H9 (cell line): Measurements from ENCODE around the gene SMARCE1. TPM values are rescaled to one million over a fixed set of nuclear protein-coding genes. Genes with fewer than 3 reads are reported as not detected.
A peak's percentile ranks its signal among the peaks of the same experiment; 100 is the strongest.

Experiments
- DNase-seq: peaks from one replicate; pipeline ENCODE4 v3.0.0-alpha.2; 2017
- H2AFZ ChIP-seq: one replicate; pipeline ENCODE4 v1.6.1; 2013; ENCODE audit warnings: mild to moderate bottlenecking, low read length, control low read depth, moderate library complexity
- H2AK5ac ChIP-seq: 2 replicates; pipeline ENCODE4 v1.6.1; 2013; ENCODE audit warnings: low read length, control low read depth, mixed read lengths; ENCODE audit not compliant: insufficient read length
- H2BK120ac ChIP-seq: one replicate; pipeline ENCODE4 v1.6.1; 2013; ENCODE audit warnings: low read depth, mild to moderate bottlenecking, low read length, control low read depth, inconsistent platforms; ENCODE audit not compliant: poor library complexity, severe bottlenecking
- H2BK12ac ChIP-seq: 2 replicates; pipeline ENCODE4 v1.6.1; 2013; ENCODE audit warnings: low read length, control low read depth, mixed read lengths, low read depth; ENCODE audit not compliant: insufficient read length
- H2BK15ac ChIP-seq: 2 replicates; pipeline ENCODE4 v1.6.1; 2013; ENCODE audit warnings: low read depth, low read length, control low read depth
- H2BK20ac ChIP-seq: one replicate; pipeline ENCODE4 v1.6.1; 2013; ENCODE audit warnings: low read depth, mild to moderate bottlenecking, low read length, control low read depth, inconsistent platforms; ENCODE audit not compliant: poor library complexity, severe bottlenecking
- H2BK5ac ChIP-seq: 2 replicates; pipeline ENCODE4 v1.6.1; 2013; ENCODE audit warnings: low read length, control low read depth, mixed read lengths; ENCODE audit not compliant: insufficient read length
- H3K14ac ChIP-seq: 2 replicates; pipeline ENCODE4 v1.6.1; 2013; ENCODE audit warnings: low read length, control low read depth; ENCODE audit not compliant: insufficient read depth
- H3K18ac ChIP-seq: 2 replicates; pipeline ENCODE4 v1.6.1; 2013; ENCODE audit warnings: low read depth, mild to moderate bottlenecking, mixed read lengths, low read length, control low read depth; ENCODE audit not compliant: insufficient read length
- H3K23ac ChIP-seq: 2 replicates; pipeline ENCODE4 v1.6.1; 2013; ENCODE audit warnings: low read length, control low read depth, mixed read lengths, low read depth; ENCODE audit not compliant: insufficient read length
- H3K23me2 ChIP-seq: 2 replicates; pipeline ENCODE4 v1.6.1; 2013; ENCODE audit warnings: low read depth, mild to moderate bottlenecking, mixed read lengths, low read length, control low read depth; ENCODE audit not compliant: insufficient read length, poor library complexity, severe bottlenecking
- H3K27ac ChIP-seq: 2 replicates; pipeline ENCODE4 v1.5.1; 2013; ENCODE audit warnings: low read length, control low read depth, mixed read lengths, low read depth; ENCODE audit not compliant: insufficient read length
- H3K27me3 ChIP-seq: 2 replicates; pipeline ENCODE4 v1.6.1; 2013; ENCODE audit warnings: low read length, control low read depth, inconsistent platforms; ENCODE audit not compliant: insufficient read depth
- H3K4ac ChIP-seq: 2 replicates; pipeline ENCODE4 v1.6.1; 2013; ENCODE audit warnings: low read depth, mild to moderate bottlenecking, control low read depth, inconsistent platforms, low read length, moderate library complexity
- H3K4me1 ChIP-seq: 2 replicates; pipeline ENCODE4 v1.6.1; 2013; ENCODE audit warnings: low read length, control low read depth, inconsistent platforms; ENCODE audit not compliant: insufficient read depth
- H3K4me2 ChIP-seq: 2 replicates; pipeline ENCODE4 v1.6.1; 2013; ENCODE audit warnings: low read length, control low read depth, mixed read lengths; ENCODE audit not compliant: insufficient read length, insufficient read depth
- H3K56ac ChIP-seq: 2 replicates; pipeline ENCODE4 v1.6.1; 2013; ENCODE audit warnings: low read depth, mild to moderate bottlenecking, mixed read lengths, low read length, control low read depth; ENCODE audit not compliant: insufficient read length
- H3K79me1 ChIP-seq: 2 replicates; pipeline ENCODE4 v1.6.1; 2013; ENCODE audit warnings: low read depth, mild to moderate bottlenecking, moderate library complexity, low read length, control low read depth, inconsistent platforms; ENCODE audit not compliant: insufficient read depth, poor library complexity, severe bottlenecking
- H3K79me2 ChIP-seq: 2 replicates; pipeline ENCODE4 v1.6.1; 2013; ENCODE audit warnings: low read length, control low read depth, inconsistent platforms; ENCODE audit not compliant: insufficient read depth
- H3K9ac ChIP-seq: 2 replicates; pipeline ENCODE4 v1.6.1; 2013; ENCODE audit warnings: low read length, control low read depth, mixed read lengths; ENCODE audit not compliant: insufficient read length; ENCODE audit errors: extremely low read depth
- H3K9me3 ChIP-seq: one replicate; pipeline ENCODE4 v1.6.1; 2013; ENCODE audit warnings: low read depth, low read length, inconsistent platforms; ENCODE audit not compliant: control insufficient read depth
- H3T11ph ChIP-seq: one replicate; pipeline ENCODE4 v1.6.1; 2013; ENCODE audit warnings: mild to moderate bottlenecking, low read length, control low read depth, inconsistent platforms
- H4K20me1 ChIP-seq: one replicate; pipeline ENCODE4 v1.6.1; 2013; ENCODE audit not compliant: control insufficient read depth, insufficient read length, insufficient read depth
- H4K5ac ChIP-seq: 2 replicates; pipeline ENCODE4 v1.6.1; 2013; ENCODE audit warnings: low read depth, mild to moderate bottlenecking, mixed read lengths, low read length, control low read depth; ENCODE audit not compliant: insufficient read length
- H4K8ac ChIP-seq: replicated peaks from 2 replicates; pipeline ENCODE4 v1.6.1; 2013; ENCODE audit warnings: low read length, control low read depth, mixed read lengths, low read depth; ENCODE audit not compliant: insufficient read length
- H4K91ac ChIP-seq: 2 replicates; pipeline ENCODE4 v1.6.1; 2013; ENCODE audit warnings: low read depth, mild to moderate bottlenecking, moderate library complexity, mixed read lengths, low read length, control low read depth; ENCODE audit not compliant: insufficient read length
- H3K27ac Mint-ChIP-seq, 3 experiments: 2 replicates in 2 of 3; 3 replicates in 1 of 3; pipeline ENCODE4 v1.8.0; 2020 to 2021; ENCODE audit warnings: mixed read lengths in 3 of 3, mild to moderate bottlenecking in 1 of 3, moderate library complexity in 1 of 3
- H3K27me3 Mint-ChIP-seq: 2 replicates; pipeline ENCODE4 v1.8.0; 2021; ENCODE audit warnings: low read depth, mild to moderate bottlenecking, moderate library complexity, mixed read lengths
- H3K36me3 Mint-ChIP-seq, 3 experiments: 2 replicates in 2 of 3; 3 replicates in 1 of 3; pipeline ENCODE4 v1.8.0; 2020 to 2021; ENCODE audit warnings: low read depth in 3 of 3, mixed read lengths in 3 of 3; ENCODE audit not compliant: insufficient read depth in 1 of 3
- H3K4me1 Mint-ChIP-seq, 2 experiments: 2 replicates each; pipeline ENCODE4 v1.8.0; 2020; ENCODE audit warnings: mixed read lengths in 2 of 2
- H3K4me3 Mint-ChIP-seq, 2 experiments: 2 replicates in 1 of 2; 3 replicates in 1 of 2; pipeline ENCODE4 v1.8.0; 2020 to 2021; ENCODE audit warnings: mild to moderate bottlenecking in 2 of 2, mixed read lengths in 2 of 2, moderate library complexity in 1 of 2
- H3K9me3 Mint-ChIP-seq, 2 experiments: 2 replicates in 1 of 2; 3 replicates in 1 of 2; pipeline ENCODE4 v1.8.0; 2020; ENCODE audit warnings: mild to moderate bottlenecking in 2 of 2, mixed read lengths in 2 of 2, moderate library complexity in 1 of 2
- WGBS: extraction: QIAGEN DNeasy Blood & Tissue Kit; methylation state at CpG from one replicate; pipeline ENCODE4 v1.1.7; 2013; ENCODE audit warnings: missing lambda C conversion rate, low lambda C conversion rate, mixed read lengths; ENCODE audit not compliant: insufficient read length; ENCODE audit errors: extremely low coverage; 5-methylcytosine and 5-hydroxymethylcytosine counted together
- total RNA-seq: library from RNA; stranded (reverse); gene quantifications from 2 replicates; pipeline ENCODE4 v1.2.1, GENCODE V29; 2021
- TF ChIP-seq, protein P1 (sequence below): fragments of 200-600 bp; sonication (generic); conservative IDR thresholded peaks from 3 replicates; pipeline ENCODE4 v1.8.0; 2021; ENCODE audit warnings: antibody characterized with exemption, mild to moderate bottlenecking

Gene SMARCE1
- total RNA-seq, 1 experiment from 2014 or later: 122 TPM

DNA sequence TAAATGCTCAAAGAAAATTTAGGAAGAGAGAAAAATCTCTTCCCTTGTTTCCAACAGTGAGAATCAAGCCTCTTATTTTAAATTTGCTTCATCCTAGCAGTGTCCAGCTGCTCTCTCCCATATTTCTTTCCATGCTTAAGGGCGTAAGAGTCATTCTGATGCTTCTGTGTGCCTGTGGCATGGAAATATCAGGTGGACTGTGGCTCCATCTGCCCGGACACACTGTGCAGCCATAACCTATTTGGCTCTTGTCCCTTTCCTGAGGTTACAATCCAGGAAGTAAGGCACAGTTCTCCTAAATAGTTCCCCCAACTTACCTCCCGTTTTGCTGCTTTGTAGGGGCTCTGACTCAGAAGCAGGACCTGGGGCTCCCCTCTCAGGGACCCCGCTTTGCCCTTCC, 23.7 kb upstream of the SMARCE1 start:
- no peak overlapping the region for H4K5ac ChIP-seq
- no peak overlapping the region for H2BK20ac ChIP-seq
- no peak overlapping the region for H3T11ph ChIP-seq
- peaks cover 4% of the 10 kb centered on the region; the same call in 1 of the 2 replicates for H3K4me1 ChIP-seq
- H3K79me1 ChIP-seq: no peaks in the 10 kb centered on the region
- Mint-ChIP-seq H3K4me3 (no peak overlapping the region), H3K27ac (no peak overlapping the region), H3K9me3 (no peaks in the 10 kb centered on the region), H3K27me3 (peaks cover 7% of the 10 kb centered on the region), H3K36me3 (no peaks in the 10 kb centered on the region), H3K4me1 (peaks cover 5 to 11% of the 10 kb centered on the region in 2 experiments; a peak in 3 of 4 replicates)
- no peak overlapping the region for H2AK5ac ChIP-seq
- no peaks in the 10 kb centered on the region for H3K9me3 ChIP-seq
- no peak overlapping the region for H3K18ac ChIP-seq
- H4K91ac ChIP-seq: no peak overlapping the region
- peak overlapping the region; percentile 2 for H2AFZ ChIP-seq
- H2BK5ac ChIP-seq: no peak overlapping the region
- H3K14ac ChIP-seq: no peak overlapping the region
- no peak overlapping the region for H3K27ac ChIP-seq
- H2BK12ac ChIP-seq: no peak overlapping the region
- H2BK120ac ChIP-seq: no peak overlapping the region
- H2BK15ac ChIP-seq: no peak overlapping the region
- no CpG with 5 or more reads among the region's 4 CpGs for WGBS
- H3K4ac ChIP-seq: no peak overlapping the region
- no peak overlapping the region for H4K8ac ChIP-seq
- H3K23ac ChIP-seq: no peak overlapping the region
- no peak overlapping the region for H3K56ac ChIP-seq
- no peak overlapping the region for H3K4me2 ChIP-seq
- H3K9ac ChIP-seq: no peak overlapping the region
- DNase-seq: no peak
- H4K20me1 ChIP-seq: no peaks in the 10 kb centered on the region
- no peaks in the 10 kb centered on the region for H3K23me2 ChIP-seq
- TF ChIP-seq, protein P1, sequence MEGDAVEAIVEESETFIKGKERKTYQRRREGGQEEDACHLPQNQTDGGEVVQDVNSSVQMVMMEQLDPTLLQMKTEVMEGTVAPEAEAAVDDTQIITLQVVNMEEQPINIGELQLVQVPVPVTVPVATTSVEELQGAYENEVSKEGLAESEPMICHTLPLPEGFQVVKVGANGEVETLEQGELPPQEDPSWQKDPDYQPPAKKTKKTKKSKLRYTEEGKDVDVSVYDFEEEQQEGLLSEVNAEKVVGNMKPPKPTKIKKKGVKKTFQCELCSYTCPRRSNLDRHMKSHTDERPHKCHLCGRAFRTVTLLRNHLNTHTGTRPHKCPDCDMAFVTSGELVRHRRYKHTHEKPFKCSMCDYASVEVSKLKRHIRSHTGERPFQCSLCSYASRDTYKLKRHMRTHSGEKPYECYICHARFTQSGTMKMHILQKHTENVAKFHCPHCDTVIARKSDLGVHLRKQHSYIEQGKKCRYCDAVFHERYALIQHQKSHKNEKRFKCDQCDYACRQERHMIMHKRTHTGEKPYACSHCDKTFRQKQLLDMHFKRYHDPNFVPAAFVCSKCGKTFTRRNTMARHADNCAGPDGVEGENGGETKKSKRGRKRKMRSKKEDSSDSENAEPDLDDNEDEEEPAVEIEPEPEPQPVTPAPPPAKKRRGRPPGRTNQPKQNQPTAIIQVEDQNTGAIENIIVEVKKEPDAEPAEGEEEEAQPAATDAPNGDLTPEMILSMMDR: no peak
- H3K79me2 ChIP-seq: no peaks in the 10 kb centered on the region
- H3K27me3 ChIP-seq: no peaks in the 10 kb centered on the region
